Subcutaneous abdominal adipose tissue (tissue), 5 donors: ENCODE data around the gene STK32B.
A peak's percentile ranks its signal among the peaks of the same experiment; 100 is the strongest.

Experiments
- H3K27ac ChIP-seq: one replicate; pipeline ENCODE4 v1.7.0; 2013; ENCODE audit warnings: low read depth, mild to moderate bottlenecking, inconsistent platforms, low read length, moderate library complexity
- H3K27me3 ChIP-seq, 5 donors: one replicate each; pipeline ENCODE4 v1.7.0; 2013; ENCODE audit warnings: low read length in 5 of 5, inconsistent platforms in 1 of 5; ENCODE audit not compliant: control insufficient read depth in 5 of 5, insufficient read depth in 4 of 5
- H3K36me3 ChIP-seq, 5 donors: one replicate each; pipeline ENCODE4 v1.7.0; 2013; ENCODE audit warnings: low read length in 5 of 5; ENCODE audit not compliant: control insufficient read depth in 5 of 5, insufficient read depth in 5 of 5
- H3K4me1 ChIP-seq, 5 donors: one replicate each; pipeline ENCODE4 v1.7.0; 2013; ENCODE audit warnings: low read length in 5 of 5, mild to moderate bottlenecking in 3 of 5, moderate library complexity in 1 of 5; ENCODE audit not compliant: control insufficient read depth in 5 of 5, insufficient read depth in 5 of 5
- H3K4me3 ChIP-seq, 5 donors: one replicate each; pipeline ENCODE4 v1.7.0; 2013; ENCODE audit warnings: low read length in 5 of 5, low read depth in 1 of 5
- H3K9ac ChIP-seq, 5 donors: one replicate each; pipeline ENCODE4 v1.7.0; 2013; ENCODE audit warnings: low read length in 5 of 5, mild to moderate bottlenecking in 4 of 5, moderate library complexity in 3 of 5
- H3K9me3 ChIP-seq, 5 donors: one replicate each; pipeline ENCODE4 v1.7.0; 2013; ENCODE audit warnings: low read length in 5 of 5; ENCODE audit not compliant: control insufficient read depth in 5 of 5
- donor health status: healthy.
- donor health status: healthy.
- donor health status: healthy.
- donor health status: healthy.
- donor health status: healthy.

Gene STK32B

DNA sequence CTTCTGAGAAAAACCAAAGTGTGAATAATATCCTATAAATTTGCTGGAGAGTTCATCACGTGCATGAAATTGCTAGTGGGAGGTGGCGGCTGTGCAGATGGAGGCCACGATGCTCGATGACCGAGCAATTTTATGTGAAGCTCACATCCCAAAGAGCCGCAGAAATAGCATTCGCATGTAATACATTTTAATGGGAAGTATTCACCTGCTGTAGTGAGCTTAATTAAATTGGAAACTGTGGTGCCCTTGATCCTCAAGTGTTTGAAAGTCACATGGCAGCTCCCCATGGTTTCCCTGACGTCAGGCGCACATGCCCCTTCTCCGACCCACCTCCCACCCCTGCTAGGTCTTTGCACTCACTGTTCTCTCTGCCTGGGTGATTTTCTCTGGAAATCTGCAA is 136.8 kb downstream of the STK32B start:
- H3K4me1 ChIP-seq = no peaks in the 10 kb centered on the region
- no peaks in the 10 kb centered on the region for H3K9me3 ChIP-seq
- H3K4me3 ChIP-seq = no peak overlapping the region
- no peaks in the 10 kb centered on the region for H3K27me3 ChIP-seq
- H3K9ac ChIP-seq = no peak overlapping the region
- H3K36me3 ChIP-seq = no peaks in the 10 kb centered on the region
- no peak overlapping the region for H3K27ac ChIP-seq

DNA sequence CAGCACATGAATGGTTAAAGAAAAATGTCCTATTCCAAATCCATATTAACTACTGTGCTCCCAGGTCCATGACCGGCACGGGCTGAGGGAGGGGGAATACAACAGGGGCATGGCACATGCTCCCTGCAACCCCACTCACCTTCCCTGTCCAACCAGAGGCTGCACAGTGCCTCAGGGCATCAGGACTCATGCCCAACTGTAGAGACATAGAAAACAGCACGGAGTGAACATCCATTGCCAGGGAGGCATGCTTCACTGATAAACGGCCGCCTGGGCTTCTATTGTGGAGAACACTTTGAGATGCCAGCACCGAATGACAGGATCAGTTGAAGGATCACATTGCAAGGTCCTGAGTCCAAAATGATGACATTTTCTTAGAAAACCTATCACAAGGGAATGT is 140.6 kb downstream of the STK32B start:
- Histone ChIP-seq H3K9me3 (no peaks in the 10 kb centered on the region), H3K4me1 (no peaks in the 10 kb centered on the region), H3K36me3 (no peaks in the 10 kb centered on the region), H3K4me3 (no peak overlapping the region), H3K9ac (no peak overlapping the region), H3K27me3 (no peaks in the 10 kb centered on the region), H3K27ac (no peak overlapping the region)

DNA sequence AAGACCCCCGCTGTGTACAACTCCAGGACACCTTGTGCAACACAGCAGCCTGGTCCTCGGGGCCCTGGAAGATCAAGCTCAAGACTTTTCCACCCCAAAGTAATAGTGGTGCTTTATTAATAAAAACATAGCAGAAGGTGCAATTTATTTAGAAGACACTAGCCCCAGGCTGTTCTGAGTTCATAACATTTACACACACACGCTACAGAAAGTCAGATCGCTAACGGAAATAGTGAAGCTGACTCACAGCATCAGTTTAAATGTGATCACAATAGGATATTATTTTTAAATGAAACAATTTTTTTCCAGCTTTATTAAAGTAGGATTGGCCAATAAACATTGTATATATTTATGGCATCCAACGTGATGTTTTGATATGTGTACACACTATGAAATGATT is 141.0 kb downstream of the STK32B start:
- Histone ChIP-seq H3K4me3 (no peak overlapping the region), H3K9ac (no peak overlapping the region), H3K9me3 (no peaks in the 10 kb centered on the region), H3K27ac (no peak overlapping the region), H3K36me3 (no peaks in the 10 kb centered on the region), H3K4me1 (no peaks in the 10 kb centered on the region), H3K27me3 (no peaks in the 10 kb centered on the region)

DNA sequence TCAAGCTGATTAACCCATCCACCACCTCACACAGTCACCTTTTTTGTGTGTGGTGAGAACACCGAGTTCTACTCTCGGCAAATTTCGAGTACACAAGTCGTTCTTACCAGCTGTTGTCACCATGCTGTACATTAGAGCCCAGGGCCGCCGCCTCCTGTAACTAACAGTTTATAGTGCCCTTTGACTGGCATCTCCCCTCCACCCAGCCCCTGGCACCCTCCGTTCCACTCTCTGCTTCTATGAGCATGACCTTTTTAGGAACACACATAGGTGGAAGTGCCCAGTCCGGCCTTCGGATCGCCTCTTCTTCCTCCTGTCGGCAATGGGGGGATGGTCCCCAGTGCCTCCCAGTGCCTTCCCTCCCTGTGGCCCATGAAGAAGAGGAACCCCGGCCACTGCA is 141.4 kb downstream of the STK32B start:
- no peaks in the 10 kb centered on the region for H3K27me3 ChIP-seq
- H3K27ac ChIP-seq = no peak overlapping the region
- H3K9me3 ChIP-seq = no peaks in the 10 kb centered on the region
- no peaks in the 10 kb centered on the region for H3K4me1 ChIP-seq
- H3K4me3 ChIP-seq = no peak overlapping the region
- H3K9ac ChIP-seq = no peak overlapping the region
- no peaks in the 10 kb centered on the region for H3K36me3 ChIP-seq

DNA sequence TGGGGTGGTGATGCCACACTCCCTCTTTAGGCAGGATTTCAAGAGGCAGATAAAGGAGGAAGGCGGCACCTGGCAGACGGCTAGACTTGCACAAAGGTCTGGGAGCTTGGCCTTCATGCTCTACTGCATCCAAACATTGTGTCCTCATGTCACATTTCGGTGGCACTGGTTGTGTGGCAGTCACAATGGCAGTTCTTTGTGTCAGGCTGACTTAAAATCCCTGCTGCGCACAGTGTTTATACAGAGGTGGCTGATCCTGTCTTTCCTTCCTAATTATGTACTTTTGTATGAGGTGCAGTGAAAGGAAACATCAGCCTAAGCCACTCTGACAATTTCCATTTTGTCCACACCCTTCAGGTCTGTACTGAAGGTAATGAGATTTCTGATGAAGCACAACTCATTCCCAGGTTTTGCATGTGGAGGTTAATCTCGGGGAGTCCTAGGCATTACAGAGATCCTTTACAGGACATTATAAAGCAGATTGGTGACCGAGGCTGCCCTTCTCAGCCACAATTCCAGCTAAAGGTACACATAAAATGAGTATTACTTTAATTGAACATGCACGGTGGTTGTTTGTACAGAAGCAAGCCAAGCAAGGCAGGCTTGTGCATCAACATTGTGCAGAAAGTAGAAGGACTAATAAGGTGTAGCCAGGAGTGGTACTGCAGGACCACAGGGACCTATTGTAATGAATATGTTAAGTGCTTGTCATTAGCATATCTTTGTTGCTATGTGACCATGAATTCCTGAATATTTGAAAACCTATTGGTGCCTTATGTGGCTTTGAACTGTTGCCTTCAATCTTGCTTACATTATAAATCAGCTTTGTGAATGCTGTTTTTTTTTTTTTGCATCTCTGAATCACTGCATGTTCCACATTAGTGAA is 147.6 kb downstream of the STK32B start:
- peaks cover 0 to 2% (median 0%) of the 10 kb centered on the region in 5 donors for H3K4me1 ChIP-seq
- no peaks in the 10 kb centered on the region for H3K9me3 ChIP-seq
- no peaks in the 10 kb centered on the region for H3K36me3 ChIP-seq
- no peak overlapping the region for H3K9ac ChIP-seq
- no peak overlapping the region for H3K4me3 ChIP-seq
- no peaks in the 10 kb centered on the region for H3K27me3 ChIP-seq
- H3K27ac ChIP-seq = no peak overlapping the region

DNA sequence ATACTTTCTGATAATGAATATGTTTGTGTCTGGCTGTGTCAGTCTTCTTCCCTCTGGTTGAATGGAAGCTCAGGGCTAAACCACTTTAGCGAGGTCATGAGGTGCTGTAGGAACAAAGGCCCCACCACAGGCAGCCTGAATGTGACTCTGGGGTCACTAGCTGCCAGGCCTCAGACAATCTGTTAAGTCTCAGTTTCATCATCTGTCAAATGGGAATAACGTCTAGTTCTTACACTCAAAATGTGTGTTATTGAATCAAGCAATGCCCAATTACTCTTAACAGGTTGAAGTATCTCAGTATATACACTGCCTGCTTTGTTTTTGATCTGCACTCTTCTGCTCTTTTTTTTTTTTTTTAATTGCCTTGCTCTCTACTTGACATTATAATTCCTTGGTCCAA is 148.6 kb downstream of the STK32B start:
- Histone ChIP-seq H3K9ac (no peak overlapping the region), H3K4me3 (no peak overlapping the region), H3K36me3 (no peaks in the 10 kb centered on the region), H3K27me3 (no peaks in the 10 kb centered on the region), H3K9me3 (no peaks in the 10 kb centered on the region), H3K4me1 (peaks cover 0 to 5% (median 4%) of the 10 kb centered on the region in 5 donors), H3K27ac (no peak overlapping the region)

DNA sequence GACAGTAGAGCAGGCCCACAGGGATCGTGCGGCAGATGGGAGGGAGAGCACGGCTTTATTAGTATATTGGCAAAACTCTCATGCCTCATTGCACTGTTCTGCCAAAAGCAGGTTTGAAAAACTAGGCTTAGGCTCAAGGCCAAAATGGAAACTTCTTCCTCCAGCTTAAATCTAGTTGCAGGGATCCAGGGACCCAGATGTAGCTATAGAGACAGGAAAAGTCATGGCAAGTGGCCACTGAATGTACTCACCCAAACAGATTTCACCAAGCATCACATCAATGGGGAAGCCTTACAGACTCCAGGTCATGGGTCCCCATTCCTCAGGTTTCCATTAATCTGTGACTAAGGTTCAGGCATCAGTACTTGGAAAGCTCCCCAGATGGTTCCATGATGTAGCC is 149.2 kb downstream of the STK32B start:
- Histone ChIP-seq H3K27ac (no peak overlapping the region), H3K36me3 (no peaks in the 10 kb centered on the region), H3K9ac (no peak overlapping the region), H3K9me3 (no peaks in the 10 kb centered on the region), H3K4me1 (peaks cover 0 to 10% (median 8%) of the 10 kb centered on the region in 5 donors), H3K27me3 (no peaks in the 10 kb centered on the region), H3K4me3 (no peak overlapping the region)

DNA sequence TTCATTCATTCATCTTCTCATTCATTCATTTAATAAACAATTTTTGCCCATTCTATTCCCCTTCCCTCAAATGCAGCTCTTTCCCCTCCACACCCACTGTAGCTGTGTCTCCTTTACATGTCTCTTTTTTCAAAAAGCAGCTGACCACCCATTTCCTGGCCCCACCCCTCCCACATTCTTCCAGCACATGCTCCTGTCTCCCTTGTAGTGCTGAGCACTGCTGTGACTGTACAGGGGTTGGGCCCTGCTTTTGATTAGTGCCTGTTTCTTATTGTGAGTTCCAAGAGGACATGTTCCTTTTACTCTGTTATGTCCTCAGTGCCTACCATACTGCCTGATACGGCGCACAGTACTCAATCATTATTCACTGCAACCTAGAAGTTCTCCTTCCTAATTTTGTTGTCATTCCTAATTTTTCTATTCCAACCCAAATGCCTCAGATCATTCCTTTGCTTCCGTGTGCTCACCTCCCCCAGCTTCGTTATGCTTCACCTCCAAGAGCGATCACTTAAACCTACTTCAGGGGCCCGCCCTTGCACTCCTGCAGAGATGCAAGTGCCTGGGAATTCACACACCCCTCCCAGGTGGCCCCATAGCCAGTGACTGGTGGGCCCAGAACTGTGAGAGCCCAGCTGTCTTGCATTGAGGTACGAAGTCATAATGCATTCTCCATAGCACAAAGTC is 152.2 kb downstream of the STK32B start:
- Histone ChIP-seq H3K36me3 (no peaks in the 10 kb centered on the region), H3K4me1 (peaks cover 0 to 10% (median 8%) of the 10 kb centered on the region in 5 donors), H3K27ac (no peak overlapping the region), H3K27me3 (no peaks in the 10 kb centered on the region), H3K9me3 (peaks cover 0 to 3% (median 0%) of the 10 kb centered on the region in 5 donors), H3K4me3 (no peak overlapping the region), H3K9ac (no peak overlapping the region)

DNA sequence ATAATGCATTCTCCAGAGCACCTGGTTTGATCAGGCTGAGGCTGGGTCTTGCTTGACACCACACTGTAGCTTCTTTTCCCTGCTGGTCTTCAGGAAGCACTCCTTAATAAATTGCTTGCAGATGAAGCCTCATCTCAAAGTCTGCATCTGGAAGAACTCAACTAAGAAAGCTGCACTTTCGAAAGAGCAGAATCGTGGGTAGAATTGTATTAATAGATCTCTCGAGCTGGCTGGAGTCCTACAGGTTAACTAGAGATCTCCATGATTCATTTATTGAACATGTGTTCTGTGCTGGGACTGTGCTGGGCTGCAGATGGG is 152.7 kb downstream of the STK32B start:
- no peak overlapping the region for H3K27ac ChIP-seq
- H3K9ac ChIP-seq = no peak overlapping the region
- no peaks in the 10 kb centered on the region for H3K36me3 ChIP-seq
- peaks cover 0 to 3% (median 0%) of the 10 kb centered on the region in 5 donors for H3K9me3 ChIP-seq
- H3K27me3 ChIP-seq = no peaks in the 10 kb centered on the region
- peaks cover 0 to 10% (median 8%) of the 10 kb centered on the region in 5 donors for H3K4me1 ChIP-seq
- H3K4me3 ChIP-seq = no peak overlapping the region

DNA sequence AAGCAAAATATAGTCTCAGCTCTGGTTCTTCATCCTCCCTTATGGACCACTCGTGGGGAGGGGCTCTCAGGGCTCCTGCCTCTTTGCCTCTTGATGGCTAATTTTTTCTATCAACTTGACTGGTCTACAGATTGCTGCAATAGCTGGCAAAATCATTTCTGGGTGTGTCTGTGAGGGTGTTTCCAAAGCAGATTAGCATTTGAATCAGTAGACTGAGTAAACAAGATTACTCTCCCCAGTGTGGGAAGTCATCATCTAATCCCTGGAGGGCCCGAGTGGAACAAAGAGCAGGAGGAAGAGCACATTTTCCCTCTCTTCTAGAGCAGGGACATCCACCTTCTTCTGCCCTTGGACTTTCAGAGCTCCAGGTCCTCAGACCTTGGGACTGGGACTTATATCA is 153.5 kb downstream of the STK32B start:
- Histone ChIP-seq H3K9me3 (peaks cover 0 to 3% (median 0%) of the 10 kb centered on the region in 5 donors), H3K27ac (peak overlapping the region; percentile 47), H3K4me3 (no peak overlapping the region), H3K4me1 (peaks cover 0 to 10% (median 8%) of the 10 kb centered on the region in 5 donors), H3K36me3 (no peaks in the 10 kb centered on the region), H3K27me3 (no peaks in the 10 kb centered on the region), H3K9ac (no peak overlapping the region)
